ENCODE results near the gene FOS.
A peak's percentile ranks its signal among the peaks of the same experiment; 100 is the strongest.
"Not testable (repeated sequence)": the region's sequence is repeated elsewhere in the genome, so short reads cannot be mapped to it uniquely, and the experiment has no call there.

Gene FOS

GRCh38 chr14:75294649-75295033 is 16.0 kb downstream of the FOS start:
- DNase-seq (ENCODE audit: low spot score): no peak

- DNase-seq (ENCODE audit: low spot score): peak; percentile 86
Observed at GRCh38 chr14:75295061-75295461, 16.4 kb downstream of the FOS start.

- DNase-seq (ENCODE audit: low spot score): peak; percentile 78
Observed at GRCh38 chr14:75295491-75296345, 17.1 kb downstream of the FOS start.

- DNase-seq (ENCODE audit: low spot score): no peak
Observed at GRCh38 chr14:75297411-75298040, 18.9 kb downstream of the FOS start.

GRCh38 chr14:75298187-75298965 is 19.7 kb downstream of the FOS start:
- no peak for DNase-seq (ENCODE audit: low spot score)

GRCh38 chr14:75299059-75299458 is 20.4 kb downstream of the FOS start:
- DNase-seq (ENCODE audit: low spot score): no peak

- DNase-seq (ENCODE audit: low spot score): no peak
Observed at GRCh38 chr14:75299576-75299975, 20.9 kb downstream of the FOS start.

GRCh38 chr14:75301666-75302325 is 23.2 kb downstream of the FOS start:
- peak; percentile 58 for DNase-seq (ENCODE audit: low spot score)

- peak; percentile 79 for DNase-seq (ENCODE audit: low spot score)
Observed at GRCh38 chr14:75303381-75303789, 24.8 kb downstream of the FOS start.

GRCh38 chr14:75306410-75306809 is 27.8 kb downstream of the FOS start:
- not testable (repeated sequence) for DNase-seq (ENCODE audit: low spot score)

GRCh38 chr14:75306927-75307699 is 28.5 kb downstream of the FOS start:
- DNase-seq (ENCODE audit: low spot score): peak; percentile 68

- peak; percentile 84 for DNase-seq (ENCODE audit: low spot score)
Observed at GRCh38 chr14:75307700-75308379, 29.2 kb downstream of the FOS start.

GRCh38 chr14:75308991-75309390 is 30.4 kb downstream of the FOS start:
- not testable (repeated sequence) for DNase-seq (ENCODE audit: low spot score)

- DNase-seq (ENCODE audit: low spot score): not testable (repeated sequence)
Observed at GRCh38 chr14:75309561-75309960, 30.9 kb downstream of the FOS start.

GRCh38 chr14:75310295-75311111 is 31.9 kb downstream of the FOS start:
- no peak for DNase-seq (ENCODE audit: low spot score)

GRCh38 chr14:75311356-75311755 is 32.7 kb downstream of the FOS start:
- no peak for DNase-seq (ENCODE audit: low spot score)

- no peak for DNase-seq (ENCODE audit: low spot score)
Observed at GRCh38 chr14:75312341-75312740, 33.7 kb downstream of the FOS start.

GRCh38 chr14:75313294-75313693 is 34.7 kb downstream of the FOS start:
- DNase-seq (ENCODE audit: low spot score): no peak

- no peak for DNase-seq (ENCODE audit: low spot score)
Observed at GRCh38 chr14:75315144-75315543, 36.5 kb downstream of the FOS start.

- DNase-seq (ENCODE audit: low spot score): no peak
Observed at GRCh38 chr14:75317148-75317547, 38.5 kb downstream of the FOS start.

Measured in SW480 (cell line).